Gastroesophageal sphincter (tissue), 3 donors: ENCODE measurements around the gene ASAH2B.
"Not testable (repeated sequence)": the region's sequence is repeated elsewhere in the genome, so short reads cannot be mapped to it uniquely, and the experiment has no call there.

Experiments
- EP300 ChIP-seq: sonication (generic); formaldehyde crosslinking; IDR thresholded peaks from one replicate; pipeline ENCODE4 v1.6.1; 2017; ENCODE audit warnings: antibody characterized with exemption, mild to moderate bottlenecking
- TF ChIP-seq, protein P1 (sequence below), 4 experiments: fragments of 200-600 bp in 2 of 4; fragments of 450-650 bp in 2 of 4; sonication (generic) in 1 of 4; IDR thresholded peaks; one replicate each; pipeline ENCODE4 v1.5.1; 2017 to 2019; ENCODE audit warnings: antibody characterized with exemption in 4 of 4, mild to moderate bottlenecking in 2 of 4, moderate library complexity in 2 of 4

GRCh38 chr10:50704436-50705079 lies 35.2 kb upstream of the ASAH2B start:
- not testable (repeated sequence) for TF ChIP-seq EP300
- TF ChIP-seq, protein P1, sequence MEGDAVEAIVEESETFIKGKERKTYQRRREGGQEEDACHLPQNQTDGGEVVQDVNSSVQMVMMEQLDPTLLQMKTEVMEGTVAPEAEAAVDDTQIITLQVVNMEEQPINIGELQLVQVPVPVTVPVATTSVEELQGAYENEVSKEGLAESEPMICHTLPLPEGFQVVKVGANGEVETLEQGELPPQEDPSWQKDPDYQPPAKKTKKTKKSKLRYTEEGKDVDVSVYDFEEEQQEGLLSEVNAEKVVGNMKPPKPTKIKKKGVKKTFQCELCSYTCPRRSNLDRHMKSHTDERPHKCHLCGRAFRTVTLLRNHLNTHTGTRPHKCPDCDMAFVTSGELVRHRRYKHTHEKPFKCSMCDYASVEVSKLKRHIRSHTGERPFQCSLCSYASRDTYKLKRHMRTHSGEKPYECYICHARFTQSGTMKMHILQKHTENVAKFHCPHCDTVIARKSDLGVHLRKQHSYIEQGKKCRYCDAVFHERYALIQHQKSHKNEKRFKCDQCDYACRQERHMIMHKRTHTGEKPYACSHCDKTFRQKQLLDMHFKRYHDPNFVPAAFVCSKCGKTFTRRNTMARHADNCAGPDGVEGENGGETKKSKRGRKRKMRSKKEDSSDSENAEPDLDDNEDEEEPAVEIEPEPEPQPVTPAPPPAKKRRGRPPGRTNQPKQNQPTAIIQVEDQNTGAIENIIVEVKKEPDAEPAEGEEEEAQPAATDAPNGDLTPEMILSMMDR (IDR thresholded peaks at IDR 0.05): not testable (repeated sequence)
